Measurements from ENCODE around the gene ACSM3.

Gene ACSM3

DNA sequence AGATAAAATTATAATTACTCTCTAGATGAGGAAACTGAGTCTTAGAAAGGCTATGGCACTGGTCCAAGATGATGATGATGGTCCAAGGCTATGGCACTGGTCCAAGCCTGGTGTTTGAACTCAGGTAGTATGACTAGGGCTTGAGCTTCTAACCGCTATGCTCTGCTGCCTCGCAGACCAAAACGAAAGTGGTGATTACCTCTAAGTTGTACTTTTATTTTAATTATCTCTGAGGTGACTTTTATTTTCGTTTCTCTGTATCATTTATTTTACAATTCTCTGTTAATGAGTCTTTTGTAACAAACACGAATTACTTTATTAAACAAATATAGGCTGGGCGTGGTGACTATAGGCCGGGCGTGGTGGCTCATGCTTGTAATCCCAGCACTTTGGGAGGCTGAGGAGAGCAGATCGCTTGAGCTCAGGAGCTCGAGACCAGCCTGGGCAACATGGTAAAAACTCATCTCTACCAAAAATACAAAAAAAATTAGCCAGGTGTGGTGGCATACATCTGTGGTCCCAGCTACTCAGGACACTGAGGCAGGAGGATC lies 48.1 kb downstream of the ACSM3 start:
- no peaks in the 10 kb centered on the region for H3K27me3 ChIP-seq (ENCODE audit: control insufficient read depth, insufficient read depth, low read length)
- peak overlapping the region; percentile 33 for H2AFZ ChIP-seq
- TF ChIP-seq, protein P1, sequence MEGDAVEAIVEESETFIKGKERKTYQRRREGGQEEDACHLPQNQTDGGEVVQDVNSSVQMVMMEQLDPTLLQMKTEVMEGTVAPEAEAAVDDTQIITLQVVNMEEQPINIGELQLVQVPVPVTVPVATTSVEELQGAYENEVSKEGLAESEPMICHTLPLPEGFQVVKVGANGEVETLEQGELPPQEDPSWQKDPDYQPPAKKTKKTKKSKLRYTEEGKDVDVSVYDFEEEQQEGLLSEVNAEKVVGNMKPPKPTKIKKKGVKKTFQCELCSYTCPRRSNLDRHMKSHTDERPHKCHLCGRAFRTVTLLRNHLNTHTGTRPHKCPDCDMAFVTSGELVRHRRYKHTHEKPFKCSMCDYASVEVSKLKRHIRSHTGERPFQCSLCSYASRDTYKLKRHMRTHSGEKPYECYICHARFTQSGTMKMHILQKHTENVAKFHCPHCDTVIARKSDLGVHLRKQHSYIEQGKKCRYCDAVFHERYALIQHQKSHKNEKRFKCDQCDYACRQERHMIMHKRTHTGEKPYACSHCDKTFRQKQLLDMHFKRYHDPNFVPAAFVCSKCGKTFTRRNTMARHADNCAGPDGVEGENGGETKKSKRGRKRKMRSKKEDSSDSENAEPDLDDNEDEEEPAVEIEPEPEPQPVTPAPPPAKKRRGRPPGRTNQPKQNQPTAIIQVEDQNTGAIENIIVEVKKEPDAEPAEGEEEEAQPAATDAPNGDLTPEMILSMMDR (IDR thresholded peaks at IDR 0.05), result no peak
- H3K27ac ChIP-seq, result peak overlapping the region; percentile 81
- H3K4me2 ChIP-seq (ENCODE audit: low read length), result peak overlapping the region; percentile 59
- no peak overlapping the region for H3K9ac ChIP-seq
- peaks cover 2% of the 10 kb centered on the region for H3K79me2 ChIP-seq
- H3K4me3 ChIP-seq (ENCODE audit: low read depth, low read length), result no peak overlapping the region
- H3K36me3 ChIP-seq (ENCODE audit: control insufficient read depth, insufficient read depth, low read length), result no peaks in the 10 kb centered on the region
- no peaks in the 10 kb centered on the region for H3K9me3 ChIP-seq (ENCODE audit: control insufficient read depth, low read length)
- H3K4me1 ChIP-seq, result peaks cover 70% of the 10 kb centered on the region

DNA sequence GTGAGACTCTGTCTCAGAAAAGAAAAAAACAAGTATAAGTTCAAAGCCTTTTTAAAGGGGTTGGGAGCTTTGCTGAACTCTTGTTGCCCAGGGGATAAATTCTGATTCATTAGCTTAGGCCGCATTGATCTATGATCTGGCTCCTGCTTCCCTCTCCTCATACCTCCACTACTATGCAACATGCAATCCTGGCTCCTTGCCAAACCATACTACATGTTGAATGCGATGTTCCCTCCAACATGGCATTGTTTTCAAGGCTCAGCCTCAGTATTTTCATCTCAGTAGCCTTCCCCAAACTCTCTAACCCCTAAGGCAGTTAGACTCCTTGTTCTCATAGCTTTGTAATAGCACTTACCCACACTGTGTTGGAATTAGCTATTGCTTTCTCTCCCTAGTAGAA lies 48.7 kb downstream of the ACSM3 start:
- TF ChIP-seq, protein P1 (IDR thresholded peaks at IDR 0.05), result no peak
- H2AFZ ChIP-seq, result peak overlapping the region; percentile 33
- H3K9me3 ChIP-seq (ENCODE audit: control insufficient read depth, low read length), result no peaks in the 10 kb centered on the region
- peaks cover 76% of the 10 kb centered on the region for H3K4me1 ChIP-seq
- peak overlapping the region; percentile 32 for H3K4me3 ChIP-seq (ENCODE audit: low read depth, low read length)
- peaks cover 2% of the 10 kb centered on the region for H3K79me2 ChIP-seq
- H3K36me3 ChIP-seq (ENCODE audit: control insufficient read depth, insufficient read depth, low read length), result no peaks in the 10 kb centered on the region
- no peak overlapping the region for H3K9ac ChIP-seq
- no peaks in the 10 kb centered on the region for H3K27me3 ChIP-seq (ENCODE audit: control insufficient read depth, insufficient read depth, low read length)
- peak overlapping the region; percentile 59 for H3K4me2 ChIP-seq (ENCODE audit: low read length)
- H3K27ac ChIP-seq, result peak overlapping the region; percentile 81

DNA sequence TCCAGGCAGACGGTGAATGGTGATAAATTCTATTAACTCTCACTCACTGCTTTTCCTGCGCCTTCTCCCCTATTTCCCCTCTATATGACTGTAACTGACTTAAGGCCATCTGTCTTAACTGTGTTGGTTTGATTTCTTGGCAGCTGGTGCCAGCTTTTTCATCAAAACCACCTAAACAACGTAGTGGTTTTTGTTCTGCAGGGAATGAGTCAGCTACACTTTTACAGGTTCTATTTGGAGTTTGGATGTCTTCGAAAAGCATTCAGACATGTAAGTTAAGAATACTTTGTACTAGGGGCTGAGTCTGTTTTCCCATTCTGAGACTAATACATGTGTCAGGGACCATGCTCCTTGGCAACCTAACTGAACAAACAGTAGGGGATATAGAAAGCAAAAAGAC lies 51.0 kb downstream of the ACSM3 start:
- TF ChIP-seq, protein P1 (IDR thresholded peaks at IDR 0.05), result no peak

DNA sequence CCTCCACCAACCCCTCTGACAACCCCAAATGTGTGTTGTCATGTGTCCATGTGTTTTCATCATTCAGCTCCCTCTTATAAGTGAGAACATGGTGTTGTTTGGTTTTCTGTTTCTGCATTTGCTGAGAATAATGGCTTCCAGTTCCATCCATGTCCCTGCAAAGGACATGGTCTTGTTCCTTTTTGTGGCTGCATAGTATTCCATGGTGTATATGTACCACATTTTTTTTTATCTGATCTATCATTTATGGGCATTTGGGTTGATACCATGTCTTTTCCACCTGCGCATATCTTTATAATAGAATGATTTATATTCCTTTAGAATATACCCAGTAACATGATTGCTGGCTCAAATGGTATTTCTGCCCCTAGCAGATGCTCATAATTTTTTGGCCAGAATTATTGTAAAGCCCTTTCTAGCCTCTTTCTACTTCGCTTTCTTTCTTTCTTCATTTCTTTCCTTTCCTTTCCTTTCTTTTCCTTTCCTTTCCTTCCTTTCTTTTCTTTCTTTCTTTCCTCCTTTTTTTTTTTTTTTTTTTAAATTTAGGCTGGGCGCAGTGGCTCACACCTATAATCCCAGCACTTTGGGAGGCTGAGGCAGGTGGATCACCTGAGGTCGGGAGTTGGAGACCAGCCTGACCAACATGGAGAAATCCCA lies 55.2 kb downstream of the ACSM3 start:
- Histone ChIP-seq H3K79me2 (peaks cover 6% of the 10 kb centered on the region), H3K4me1 (peaks cover 54% of the 10 kb centered on the region), H3K27ac (peak overlapping the region; percentile 81), H3K36me3 (ENCODE audit: control insufficient read depth, insufficient read depth, low read length) (no peaks in the 10 kb centered on the region), H3K9ac (no peak overlapping the region), H3K9me3 (ENCODE audit: control insufficient read depth, low read length) (no peaks in the 10 kb centered on the region), H2AFZ (no peak overlapping the region), H3K4me2 (ENCODE audit: low read length) (no peak overlapping the region), H3K4me3 (ENCODE audit: low read depth, low read length) (no peak overlapping the region), H3K27me3 (ENCODE audit: control insufficient read depth, insufficient read depth, low read length) (no peaks in the 10 kb centered on the region)
- TF ChIP-seq, protein P1 (IDR thresholded peaks at IDR 0.05), result no peak

More for the DNA sequence above, 51.0 kb downstream of the ACSM3 start:
- Histone ChIP-seq H2AFZ (peak overlapping the region; percentile 26), H3K27me3 (ENCODE audit: control insufficient read depth, insufficient read depth, low read length) (no peaks in the 10 kb centered on the region), H3K4me2 (ENCODE audit: low read length) (peak overlapping the region; percentile 36), H3K27ac (peak overlapping the region; percentile 81), H3K4me3 (ENCODE audit: low read depth, low read length) (no peak overlapping the region), H3K79me2 (peaks cover 2% of the 10 kb centered on the region), H3K4me1 (peaks cover 71% of the 10 kb centered on the region), H3K36me3 (ENCODE audit: control insufficient read depth, insufficient read depth, low read length) (no peaks in the 10 kb centered on the region), H3K9ac (no peak overlapping the region), H3K9me3 (ENCODE audit: control insufficient read depth, low read length) (no peaks in the 10 kb centered on the region)

DNA sequence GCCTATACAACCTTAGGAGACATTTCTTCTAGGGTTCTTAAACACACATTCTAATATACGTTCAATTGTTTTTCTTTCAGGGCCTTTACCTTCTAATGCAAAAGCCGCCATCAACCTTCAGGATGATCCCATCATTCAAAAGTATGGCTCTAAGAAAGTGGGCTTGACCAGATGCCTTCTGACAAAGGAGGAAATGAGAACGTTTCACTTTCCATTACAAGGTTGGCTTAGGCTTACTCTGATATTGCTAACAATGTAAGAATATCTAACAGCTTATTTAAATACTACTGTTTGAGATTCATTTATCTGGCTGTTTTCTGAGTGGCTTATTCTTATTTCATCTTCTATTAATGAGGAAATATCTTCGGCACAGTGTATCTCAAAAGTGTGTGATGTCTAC lies 57.9 kb downstream of the ACSM3 start:
- no peaks in the 10 kb centered on the region for H3K36me3 ChIP-seq (ENCODE audit: control insufficient read depth, insufficient read depth, low read length)
- TF ChIP-seq, protein P1 (IDR thresholded peaks at IDR 0.05), result no peak
- no peaks in the 10 kb centered on the region for H3K9me3 ChIP-seq (ENCODE audit: control insufficient read depth, low read length)

More for the DNA sequence above, 57.9 kb downstream of the ACSM3 start:
- no peak overlapping the region for H3K4me3 ChIP-seq (ENCODE audit: low read depth, low read length)
- H3K79me2 ChIP-seq, result peaks cover 6% of the 10 kb centered on the region
- no peak overlapping the region for H3K9ac ChIP-seq
- H2AFZ ChIP-seq, result no peak overlapping the region
- no peak overlapping the region for H3K4me2 ChIP-seq (ENCODE audit: low read length)
- H3K27me3 ChIP-seq (ENCODE audit: control insufficient read depth, insufficient read depth, low read length), result no peaks in the 10 kb centered on the region
- H3K27ac ChIP-seq, result no peak overlapping the region
- H3K4me1 ChIP-seq, result peaks cover 51% of the 10 kb centered on the region
